Smooth muscle cell (in vitro differentiated cells): ENCODE data around the gene DZIP1L. TPM values are rescaled to one million over a fixed set of nuclear protein-coding genes. Genes with fewer than 3 reads are reported as not detected.
"Not testable (repeated sequence)": the region's sequence is repeated elsewhere in the genome, so short reads cannot be mapped to it uniquely, and the experiment has no call there.

Source experiments
- DNase-seq: peaks from one replicate; lab custom pipeline; 2025; ENCODE audit not compliant: unreplicated experiment; lab: John Stamatoyannopoulos, UW
- H2AFZ ChIP-seq: fragments of 200-600 bp; sonication (generic); 2 replicates; pipeline ENCODE4 v1.6.0; 2016; ENCODE audit warnings: antibody characterized with exemption, low read depth, mild to moderate bottlenecking
- H3F3A ChIP-seq: fragments of 200-600 bp; sonication (generic); 2 replicates; pipeline ENCODE4 v1.6.0; 2017; ENCODE audit warnings: antibody characterized with exemption, low read depth
- H3K27ac ChIP-seq: fragments of 200-600 bp; sonication (generic); 2 replicates; pipeline ENCODE4 v1.5.1; 2016; ENCODE audit warnings: low read depth, mild to moderate bottlenecking
- H3K27me3 ChIP-seq: fragments of 200-600 bp; sonication (generic); 2 replicates; pipeline ENCODE4 v1.6.1; 2016; ENCODE audit warnings: low read depth, mild to moderate bottlenecking
- H3K36me3 ChIP-seq: fragments of 200-600 bp; sonication (generic); 2 replicates; pipeline ENCODE4 v1.5.1; 2016; ENCODE audit warnings: low read depth
- H3K4me1 ChIP-seq: fragments of 200-600 bp; sonication (generic); 2 replicates; pipeline ENCODE4 v1.5.1; 2016; ENCODE audit warnings: low read depth
- H3K4me2 ChIP-seq: fragments of 200-600 bp; sonication (generic); 2 replicates; pipeline ENCODE4 v1.6.0; 2016; ENCODE audit warnings: mild to moderate bottlenecking
- H3K4me3 ChIP-seq: fragments of 200-600 bp; sonication (generic); 2 replicates; pipeline ENCODE4 v1.5.1; 2016; ENCODE audit warnings: mild to moderate bottlenecking
- H3K79me2 ChIP-seq: fragments of 200-600 bp; sonication (generic); 2 replicates; pipeline ENCODE4 v1.6.0; 2016; ENCODE audit warnings: low read depth, mild to moderate bottlenecking
- H3K9ac ChIP-seq: fragments of 200-600 bp; sonication (generic); 2 replicates; pipeline ENCODE4 v1.6.0; 2016; ENCODE audit warnings: low read depth
- H3K9me3 ChIP-seq: fragments of 200-600 bp; sonication (generic); replicated peaks from 2 replicates; pipeline ENCODE4 v1.5.1; 2016; ENCODE audit warnings: low read depth
- H4K20me1 ChIP-seq: fragments of 200-600 bp; sonication (generic); 2 replicates; pipeline ENCODE4 v1.6.0; 2016; ENCODE audit warnings: low read depth
- WGBS: methylation state at CpG from one replicate; pipeline ENCODE4 v1.1.7; 2016; ENCODE audit warnings: low lambda C conversion rate; 5-methylcytosine and 5-hydroxymethylcytosine counted together
- polyA plus RNA-seq: library from polyadenylated mRNA; unstranded; fragments of >200 nt; fragmentation: Nextera tagmentation; extraction: Ambion mirVana; gene quantifications from 2 replicates; pipeline ENCODE4 v1.2.1, GENCODE V29; 2016
- total RNA-seq: library from RNA; depleted of rRNA; stranded (reverse); fragments of >200 nt; gene quantifications from 2 replicates; pipeline ENCODE4 v1.2.3, GENCODE V29; 2014
- TF ChIP-seq, protein P1 (sequence below): fragments of 200-600 bp; sonication (generic); IDR thresholded peaks from 2 replicates; pipeline ENCODE4 v1.5.1; 2017; ENCODE audit warnings: borderline replicate concordance, mild to moderate bottlenecking, antibody characterized with exemption; ENCODE audit not compliant: insufficient read depth, poor library complexity, severe bottlenecking

DZIP1L gene
- total and polyA plus RNA-seq, 2 experiments from 2014 or later = 7.8 to 29.9 TPM

DNA sequence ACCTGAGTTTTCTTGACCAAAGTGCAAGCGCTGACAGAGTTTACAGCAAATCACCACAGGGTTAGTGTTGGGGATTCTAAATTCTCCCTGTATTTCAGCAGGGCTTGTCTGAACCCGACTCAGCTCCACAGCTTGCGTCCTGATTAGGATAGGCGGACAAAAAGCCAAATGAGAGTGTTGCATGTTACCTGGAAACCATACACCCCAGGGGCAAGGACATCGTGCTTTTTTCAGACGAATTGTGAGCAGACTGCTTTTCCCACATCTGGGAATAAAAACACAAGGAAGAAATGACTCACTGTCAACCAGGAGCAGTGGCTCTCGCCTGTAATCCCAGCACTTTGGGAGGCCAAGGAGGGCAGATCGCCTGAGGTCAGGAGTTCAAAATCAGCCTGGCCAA, 3.0 kb downstream of the DZIP1L start:
- no peaks in the 10 kb centered on the region for H3K36me3 ChIP-seq
- no peaks in the 10 kb centered on the region for H3K9me3 ChIP-seq
- TF ChIP-seq, protein P1, sequence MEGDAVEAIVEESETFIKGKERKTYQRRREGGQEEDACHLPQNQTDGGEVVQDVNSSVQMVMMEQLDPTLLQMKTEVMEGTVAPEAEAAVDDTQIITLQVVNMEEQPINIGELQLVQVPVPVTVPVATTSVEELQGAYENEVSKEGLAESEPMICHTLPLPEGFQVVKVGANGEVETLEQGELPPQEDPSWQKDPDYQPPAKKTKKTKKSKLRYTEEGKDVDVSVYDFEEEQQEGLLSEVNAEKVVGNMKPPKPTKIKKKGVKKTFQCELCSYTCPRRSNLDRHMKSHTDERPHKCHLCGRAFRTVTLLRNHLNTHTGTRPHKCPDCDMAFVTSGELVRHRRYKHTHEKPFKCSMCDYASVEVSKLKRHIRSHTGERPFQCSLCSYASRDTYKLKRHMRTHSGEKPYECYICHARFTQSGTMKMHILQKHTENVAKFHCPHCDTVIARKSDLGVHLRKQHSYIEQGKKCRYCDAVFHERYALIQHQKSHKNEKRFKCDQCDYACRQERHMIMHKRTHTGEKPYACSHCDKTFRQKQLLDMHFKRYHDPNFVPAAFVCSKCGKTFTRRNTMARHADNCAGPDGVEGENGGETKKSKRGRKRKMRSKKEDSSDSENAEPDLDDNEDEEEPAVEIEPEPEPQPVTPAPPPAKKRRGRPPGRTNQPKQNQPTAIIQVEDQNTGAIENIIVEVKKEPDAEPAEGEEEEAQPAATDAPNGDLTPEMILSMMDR = no peak
- peaks cover 19% of the 10 kb centered on the region for H3K4me1 ChIP-seq
- no peaks in the 10 kb centered on the region for H3K27me3 ChIP-seq
- H3K79me2 ChIP-seq = peaks cover 69% of the 10 kb centered on the region
- peaks cover 5% of the 10 kb centered on the region for H3F3A ChIP-seq
- H3K4me2 ChIP-seq = peak overlapping the region; percentile 33
- H2AFZ ChIP-seq = no peak overlapping the region
- H3K9ac ChIP-seq = no peak overlapping the region
- H3K27ac ChIP-seq = peak overlapping the region; percentile 57
- H3K4me3 ChIP-seq = no peak overlapping the region
- whole genome bisulfite sequencing = 51% methylated on average over 8 of the region's 8 CpGs
- no peak for DNase-seq
- H4K20me1 ChIP-seq = peaks cover 66% of the 10 kb centered on the region

DNA sequence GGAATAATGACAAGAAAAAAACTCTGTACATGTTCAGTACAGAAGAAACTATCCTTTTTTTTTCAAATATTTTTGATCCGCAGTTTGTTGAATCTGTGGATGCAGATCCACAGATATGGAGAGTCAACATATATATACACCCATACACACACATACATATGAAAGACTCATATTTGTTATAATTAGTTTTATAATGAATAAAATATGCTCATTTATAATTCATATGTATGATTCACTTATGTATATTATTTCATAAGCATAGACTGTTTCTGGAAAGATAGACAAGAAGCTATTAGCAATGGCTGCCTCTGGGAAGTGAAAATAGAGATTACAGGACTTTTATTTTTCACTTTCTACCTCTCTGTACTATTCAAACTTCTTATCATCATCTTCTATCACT, 9.8 kb downstream of the DZIP1L start:
- no peaks in the 10 kb centered on the region for H3K27me3 ChIP-seq
- no peaks in the 10 kb centered on the region for H3F3A ChIP-seq
- H3K27ac ChIP-seq = no peak overlapping the region
- peaks cover 77% of the 10 kb centered on the region for H4K20me1 ChIP-seq
- H3K9me3 ChIP-seq = no peaks in the 10 kb centered on the region
- H3K4me2 ChIP-seq = no peak overlapping the region
- H3K4me1 ChIP-seq = no peaks in the 10 kb centered on the region
- H3K36me3 ChIP-seq = no peaks in the 10 kb centered on the region
- peaks cover 44% of the 10 kb centered on the region for H3K79me2 ChIP-seq
- no peak overlapping the region for H2AFZ ChIP-seq
- H3K9ac ChIP-seq = no peak overlapping the region
- WGBS = 100% methylated on average over 1 of the region's 1 CpG
- no peak overlapping the region for H3K4me3 ChIP-seq
- TF ChIP-seq, protein P1 = no peak
- no peak for DNase-seq

DNA sequence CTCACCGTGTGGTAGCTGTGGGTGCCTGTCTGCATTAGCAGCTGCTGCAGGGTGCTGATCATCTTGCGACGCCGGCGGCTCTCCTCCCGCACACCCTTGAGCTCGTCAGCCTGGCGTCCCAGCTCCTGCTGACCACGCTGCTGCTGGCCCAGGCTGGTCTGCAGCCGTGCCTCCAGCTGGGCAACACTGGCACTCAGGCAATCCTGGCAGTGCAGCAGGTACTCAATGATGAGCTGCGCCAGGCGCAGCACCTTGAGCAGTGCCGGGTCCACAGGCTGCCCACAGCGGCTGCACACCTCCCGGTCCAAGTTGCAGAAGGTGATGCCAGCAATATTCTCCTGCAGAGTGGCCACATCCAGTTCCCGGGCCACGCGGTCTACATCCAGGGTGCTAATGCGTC, 11.9 kb downstream of the DZIP1L start:
- H3K4me2 ChIP-seq = no peak overlapping the region
- H3K9ac ChIP-seq = no peak overlapping the region
- no peak overlapping the region for H2AFZ ChIP-seq
- no peak overlapping the region for H3K27ac ChIP-seq
- no peak for DNase-seq
- no peak overlapping the region for H3K4me3 ChIP-seq
- H3K79me2 ChIP-seq = peaks cover 24% of the 10 kb centered on the region
- TF ChIP-seq, protein P1 = no peak
- H3F3A ChIP-seq = no peaks in the 10 kb centered on the region
- H4K20me1 ChIP-seq = peaks cover 75% of the 10 kb centered on the region
- WGBS = 98% methylated on average over 19 of the region's 19 CpGs
- no peaks in the 10 kb centered on the region for H3K9me3 ChIP-seq
- no peaks in the 10 kb centered on the region for H3K4me1 ChIP-seq
- H3K36me3 ChIP-seq = no peaks in the 10 kb centered on the region
- H3K27me3 ChIP-seq = no peaks in the 10 kb centered on the region

DNA sequence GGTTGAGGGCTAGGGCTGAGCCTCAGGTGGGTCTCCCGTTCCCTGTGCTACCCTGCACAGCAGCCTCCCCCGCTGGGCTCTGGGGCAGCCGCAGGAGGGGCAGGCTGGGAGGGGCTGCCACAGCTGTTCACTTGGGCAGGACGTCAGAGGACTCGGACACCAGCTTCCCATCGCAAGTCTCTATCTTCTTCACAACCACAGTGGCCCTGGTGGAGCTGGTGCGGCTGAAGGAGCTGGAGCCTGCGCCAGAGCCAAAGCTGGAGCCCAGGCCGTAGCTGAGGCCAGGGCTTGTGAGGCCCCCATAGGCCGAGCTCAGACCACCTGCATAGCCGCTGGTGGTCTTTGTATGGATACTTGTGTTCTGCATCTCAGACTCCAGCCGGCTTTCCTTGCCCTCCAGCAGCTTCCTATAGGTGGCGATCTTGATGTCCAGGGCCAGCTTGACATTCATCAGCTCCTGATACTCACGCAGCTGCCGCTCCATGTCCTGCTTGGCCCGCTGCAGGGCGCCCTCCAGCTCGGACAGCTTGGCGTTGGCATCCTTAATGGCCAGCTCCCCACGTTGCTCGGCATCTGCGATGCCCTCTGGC, 14.0 kb downstream of the DZIP1L start:
- DNase-seq, H3K9ac ChIP-seq, H3K4me2 ChIP-seq, H3K9me3 ChIP-seq, H2AFZ ChIP-seq, H3K36me3 ChIP-seq, H3F3A ChIP-seq, H3K4me3 ChIP-seq, H3K4me1 ChIP-seq, H3K27me3 ChIP-seq, H3K27ac ChIP-seq: not testable (repeated sequence)
- 87% methylated on average over 21 of the region's 22 CpGs for WGBS
- peaks cover 11% of the 10 kb centered on the region for H3K79me2 ChIP-seq
- peaks cover 61% of the 10 kb centered on the region for H4K20me1 ChIP-seq
